ENCODE measurements around the gene TTC9.

DNA sequence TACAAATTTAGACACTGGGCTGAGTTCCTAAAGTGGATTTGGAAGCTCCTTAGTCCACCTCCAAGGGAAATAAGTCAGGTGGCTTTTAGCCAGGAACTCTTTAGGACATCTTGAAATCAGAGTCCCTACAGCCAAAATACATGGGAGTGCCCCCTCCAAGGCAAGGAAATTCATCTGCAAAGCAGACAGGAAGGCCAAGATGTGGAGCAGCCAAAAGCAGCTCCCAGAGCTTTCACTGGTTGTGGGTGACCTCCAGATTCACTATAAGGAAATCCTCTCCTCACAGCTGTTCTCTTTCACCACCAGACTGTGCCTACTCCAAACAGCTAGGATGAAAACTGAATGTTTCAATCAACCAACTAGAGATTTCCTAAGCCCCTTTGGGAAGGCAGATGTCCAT lies 6.6 kb downstream of the TTC9 start:
- TF ChIP-seq POLR2A (IDR thresholded peaks at IDR 0.05; ENCODE audit: low read length) (no peak), GATA1 (IDR thresholded peaks at IDR 0.05; ENCODE audit: low read depth, low read length) (no peak)

All from erythroblast (primary cell).